Measurements from ENCODE around the gene CLEC4D.
"Not testable (repeated sequence)": the region's sequence is repeated elsewhere in the genome, so short reads cannot be mapped to it uniquely, and the experiment has no call there.

The CLEC4D gene

GRCh38 chr12:8513256-8513655, at the start of gene CLEC4D:
CLEC4D (plus strand) TSS chr12:8513503; CDS start chr12:8513733, 230 bp downstream.
- no peak for DNase-seq (ENCODE audit: low spot score)

GRCh38 chr12:8465301-8465996, 47.9 kb upstream of the CLEC4D start:
- DNase-seq (ENCODE audit: low spot score), result no peak

GRCh38 chr12:8466241-8466640, 47.1 kb upstream of the CLEC4D start:
- no peak for DNase-seq (ENCODE audit: low spot score)

- DNase-seq (ENCODE audit: low spot score), result no peak
Observed at GRCh38 chr12:8471090-8471489, 42.2 kb upstream of the CLEC4D start.

- DNase-seq (ENCODE audit: low spot score), result no peak
Observed at GRCh38 chr12:8475508-8476203, 37.6 kb upstream of the CLEC4D start.

- no peak for DNase-seq (ENCODE audit: low spot score)
Observed at GRCh38 chr12:8482571-8483061, 30.7 kb upstream of the CLEC4D start.

- no peak for DNase-seq (ENCODE audit: low spot score)
Observed at GRCh38 chr12:8483079-8483478, 30.2 kb upstream of the CLEC4D start.

- DNase-seq (ENCODE audit: low spot score), result no peak
Observed at GRCh38 chr12:8491646-8492530, 21.4 kb upstream of the CLEC4D start.

- no peak for DNase-seq (ENCODE audit: low spot score)
Observed at GRCh38 chr12:8493084-8493483, 20.2 kb upstream of the CLEC4D start.

GRCh38 chr12:8495671-8496070, 17.6 kb upstream of the CLEC4D start:
- DNase-seq (ENCODE audit: low spot score), result not testable (repeated sequence)

- not testable (repeated sequence) for DNase-seq (ENCODE audit: low spot score)
Observed at GRCh38 chr12:8496074-8496473, 17.2 kb upstream of the CLEC4D start.

- no peak for DNase-seq (ENCODE audit: low spot score)
Observed at GRCh38 chr12:8499616-8500015, 13.7 kb upstream of the CLEC4D start.

GRCh38 chr12:8501720-8502119, 11.6 kb upstream of the CLEC4D start:
- no peak for DNase-seq (ENCODE audit: low spot score)

- no peak for DNase-seq (ENCODE audit: low spot score)
Observed at GRCh38 chr12:8504351-8504750, 9.0 kb upstream of the CLEC4D start.

GRCh38 chr12:8507596-8507995, 5.7 kb upstream of the CLEC4D start:
- no peak for DNase-seq (ENCODE audit: low spot score)

GRCh38 chr12:8508223-8508622, 5.1 kb upstream of the CLEC4D start:
- DNase-seq (ENCODE audit: low spot score), result no peak

- DNase-seq (ENCODE audit: low spot score), result no peak
Observed at GRCh38 chr12:8508910-8509841, 4.1 kb upstream of the CLEC4D start.

GRCh38 chr12:8517971-8518370, 4.7 kb downstream of the CLEC4D start:
- no peak for DNase-seq (ENCODE audit: low spot score)

GRCh38 chr12:8519171-8519570, 5.9 kb downstream of the CLEC4D start:
- no peak for DNase-seq (ENCODE audit: low spot score)

GRCh38 chr12:8527250-8528130, 14.2 kb downstream of the CLEC4D start:
- DNase-seq (ENCODE audit: low spot score), result no peak
